ENCODE results near the gene E2F6. TPM values are rescaled to one million over a fixed set of nuclear protein-coding genes. Genes with fewer than 3 reads are reported as not detected.

Gene E2F6
- total RNA-seq, 1 donor from 2014 or later = 19.4 TPM

DNA sequence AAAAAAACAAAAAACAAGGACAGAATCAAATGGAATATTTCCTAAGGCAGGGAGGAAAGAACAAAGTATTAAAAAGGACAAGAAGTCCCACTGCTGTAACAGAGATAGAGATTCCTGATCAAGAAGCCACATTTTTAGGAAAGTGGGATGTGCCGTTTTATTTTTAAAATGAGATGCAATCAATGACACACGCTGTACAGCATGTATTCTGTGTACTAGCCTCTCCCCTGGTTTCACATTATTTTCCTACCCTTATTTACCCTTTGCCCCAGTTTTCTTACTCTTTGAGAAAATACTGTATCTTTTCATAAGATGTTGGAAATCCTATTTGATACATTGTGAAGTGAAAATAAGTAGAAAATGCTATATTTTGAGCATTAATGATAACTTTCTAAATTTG, 45.8 kb downstream of the E2F6 start:
- peaks cover 5% of the 10 kb centered on the region for H3K4me1 Mint-ChIP-seq (ENCODE audit: unreplicated experiment)
- TF ChIP-seq, protein P1, sequence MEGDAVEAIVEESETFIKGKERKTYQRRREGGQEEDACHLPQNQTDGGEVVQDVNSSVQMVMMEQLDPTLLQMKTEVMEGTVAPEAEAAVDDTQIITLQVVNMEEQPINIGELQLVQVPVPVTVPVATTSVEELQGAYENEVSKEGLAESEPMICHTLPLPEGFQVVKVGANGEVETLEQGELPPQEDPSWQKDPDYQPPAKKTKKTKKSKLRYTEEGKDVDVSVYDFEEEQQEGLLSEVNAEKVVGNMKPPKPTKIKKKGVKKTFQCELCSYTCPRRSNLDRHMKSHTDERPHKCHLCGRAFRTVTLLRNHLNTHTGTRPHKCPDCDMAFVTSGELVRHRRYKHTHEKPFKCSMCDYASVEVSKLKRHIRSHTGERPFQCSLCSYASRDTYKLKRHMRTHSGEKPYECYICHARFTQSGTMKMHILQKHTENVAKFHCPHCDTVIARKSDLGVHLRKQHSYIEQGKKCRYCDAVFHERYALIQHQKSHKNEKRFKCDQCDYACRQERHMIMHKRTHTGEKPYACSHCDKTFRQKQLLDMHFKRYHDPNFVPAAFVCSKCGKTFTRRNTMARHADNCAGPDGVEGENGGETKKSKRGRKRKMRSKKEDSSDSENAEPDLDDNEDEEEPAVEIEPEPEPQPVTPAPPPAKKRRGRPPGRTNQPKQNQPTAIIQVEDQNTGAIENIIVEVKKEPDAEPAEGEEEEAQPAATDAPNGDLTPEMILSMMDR (conservative IDR thresholded peaks at IDR 0.05) = no peak
- no peak overlapping the region for H3K4me3 Mint-ChIP-seq
- no peak for DNase-seq (ENCODE audit: extremely low spot score, unreplicated experiment)
- H3K27ac Mint-ChIP-seq = no peak overlapping the region
- H3K27me3 Mint-ChIP-seq = no peaks in the 10 kb centered on the region
- no peaks in the 10 kb centered on the region for H3K36me3 Mint-ChIP-seq
- peaks cover 7% of the 10 kb centered on the region for H3K9me3 Mint-ChIP-seq

DNA sequence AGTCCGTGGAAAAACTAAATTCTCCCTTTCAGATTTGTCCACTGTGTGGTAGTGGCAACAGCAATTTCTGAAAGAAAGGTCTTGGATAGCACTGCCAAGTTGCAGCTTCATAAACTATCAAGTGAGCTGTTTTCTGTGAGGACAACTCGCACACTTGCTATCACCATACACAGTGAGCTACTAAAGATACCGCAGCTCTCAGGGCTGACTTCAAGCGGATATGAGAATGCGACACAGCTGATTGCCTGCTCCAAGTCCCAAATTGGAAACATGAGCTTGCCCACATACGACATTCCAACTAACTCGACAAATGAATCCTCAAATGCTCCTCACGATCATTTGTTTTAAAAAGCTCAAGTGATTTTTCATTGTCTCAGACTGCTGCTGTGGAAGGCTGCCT, 46.2 kb downstream of the E2F6 start:
- no peak overlapping the region for H3K4me3 Mint-ChIP-seq
- H3K27ac Mint-ChIP-seq = no peak overlapping the region
- peaks cover 7% of the 10 kb centered on the region for H3K9me3 Mint-ChIP-seq
- no peak for DNase-seq (ENCODE audit: extremely low spot score, unreplicated experiment)
- H3K27me3 Mint-ChIP-seq = no peaks in the 10 kb centered on the region
- peaks cover 5% of the 10 kb centered on the region for H3K4me1 Mint-ChIP-seq (ENCODE audit: unreplicated experiment)
- H3K36me3 Mint-ChIP-seq = no peaks in the 10 kb centered on the region
- TF ChIP-seq, protein P1 (conservative IDR thresholded peaks at IDR 0.05) = no peak

DNA sequence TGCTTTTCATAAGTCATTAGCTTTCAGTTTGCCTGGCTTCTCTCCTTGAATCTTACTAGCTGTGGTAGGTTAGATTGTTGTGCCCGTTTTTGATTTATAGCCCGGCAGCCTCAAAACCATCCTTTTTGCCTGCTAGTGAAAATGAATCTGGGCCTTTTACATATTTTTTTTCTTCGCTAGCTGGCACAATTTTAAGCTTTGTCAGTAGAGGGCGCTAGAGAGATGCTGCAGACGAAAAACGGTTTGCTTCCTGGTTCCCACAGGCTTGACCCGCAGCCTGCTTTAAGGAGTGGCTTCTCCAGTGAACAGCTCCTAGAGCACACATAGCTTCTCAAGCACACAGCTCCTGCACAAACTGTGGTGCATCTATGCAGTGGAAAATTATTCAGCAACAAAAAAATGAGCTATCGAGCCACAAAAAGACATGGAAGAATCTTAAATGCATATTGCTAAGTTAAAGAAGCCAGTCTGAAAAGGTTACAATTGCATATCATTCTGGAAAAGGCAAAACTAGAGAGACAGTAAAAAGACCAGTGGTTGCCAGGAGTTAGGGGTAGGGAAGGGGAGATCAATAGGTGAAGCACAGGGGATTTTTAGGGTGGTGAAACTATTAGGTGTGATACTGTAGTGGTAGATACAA, 47.9 kb downstream of the E2F6 start:
- H3K27me3 Mint-ChIP-seq = no peaks in the 10 kb centered on the region
- peaks cover 7% of the 10 kb centered on the region for H3K9me3 Mint-ChIP-seq
- TF ChIP-seq, protein P1 (conservative IDR thresholded peaks at IDR 0.05) = peak; percentile 69
- no peaks in the 10 kb centered on the region for H3K36me3 Mint-ChIP-seq
- no peak overlapping the region for H3K27ac Mint-ChIP-seq
- H3K4me3 Mint-ChIP-seq = no peak overlapping the region
- DNase-seq (ENCODE audit: extremely low spot score, unreplicated experiment) = no peak
- H3K4me1 Mint-ChIP-seq (ENCODE audit: unreplicated experiment) = peaks cover 5% of the 10 kb centered on the region

DNA sequence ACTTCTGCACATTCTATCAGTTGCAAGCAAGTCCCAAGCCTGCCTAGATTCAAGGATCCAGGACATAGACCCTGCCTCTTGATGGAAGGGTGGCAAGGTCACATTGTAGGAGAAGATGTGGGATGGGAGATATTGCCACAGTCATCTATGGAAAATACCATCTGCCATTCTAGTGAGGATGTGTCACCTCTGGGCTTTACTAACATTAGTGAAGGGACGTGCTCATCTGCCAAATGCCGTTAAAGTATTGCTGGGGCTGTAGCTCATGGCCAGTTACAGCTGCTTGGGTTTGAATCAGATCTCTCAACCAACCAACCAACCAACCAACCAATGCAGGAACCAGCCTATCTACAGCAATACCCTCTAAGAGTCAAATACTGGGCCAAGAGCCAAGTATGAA, 49.0 kb downstream of the E2F6 start:
- DNase-seq (ENCODE audit: extremely low spot score, unreplicated experiment) = no peak
- no peak overlapping the region for H3K27ac Mint-ChIP-seq
- no peak overlapping the region for H3K4me3 Mint-ChIP-seq
- no peaks in the 10 kb centered on the region for H3K36me3 Mint-ChIP-seq
- peaks cover 7% of the 10 kb centered on the region for H3K9me3 Mint-ChIP-seq
- peaks cover 5% of the 10 kb centered on the region for H3K4me1 Mint-ChIP-seq (ENCODE audit: unreplicated experiment)
- TF ChIP-seq, protein P1 (conservative IDR thresholded peaks at IDR 0.05) = no peak
- H3K27me3 Mint-ChIP-seq = no peaks in the 10 kb centered on the region

DNA sequence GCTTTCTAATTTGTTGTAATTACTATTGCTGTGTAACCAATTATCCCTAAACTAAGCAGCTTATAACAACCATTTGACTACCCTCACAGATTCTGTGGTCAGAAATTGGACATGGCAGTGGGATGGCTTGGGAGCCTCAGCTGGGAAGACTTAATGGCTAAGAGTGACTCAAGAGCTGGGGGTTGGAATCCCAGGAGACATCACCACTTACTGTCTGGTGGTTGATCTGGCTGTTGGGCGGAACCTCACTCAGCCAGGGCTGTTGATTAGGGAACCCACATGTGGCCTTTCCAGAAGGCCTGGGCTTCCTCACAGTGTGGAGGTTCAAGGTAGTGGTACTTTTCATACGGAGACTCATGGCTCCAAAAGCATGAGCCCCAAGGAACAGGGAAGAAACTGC, 49.8 kb downstream of the E2F6 start:
- H3K9me3 Mint-ChIP-seq = peaks cover 7% of the 10 kb centered on the region
- no peaks in the 10 kb centered on the region for H3K27me3 Mint-ChIP-seq
- TF ChIP-seq, protein P1 (conservative IDR thresholded peaks at IDR 0.05) = no peak
- H3K27ac Mint-ChIP-seq = no peak overlapping the region
- no peaks in the 10 kb centered on the region for H3K36me3 Mint-ChIP-seq
- peaks cover 5% of the 10 kb centered on the region for H3K4me1 Mint-ChIP-seq (ENCODE audit: unreplicated experiment)
- no peak overlapping the region for H3K4me3 Mint-ChIP-seq
- DNase-seq (ENCODE audit: extremely low spot score, unreplicated experiment) = no peak

Data from type B pancreatic cell (in vitro differentiated cells).